Measurements from ENCODE around the gene GPR139.

DNA sequence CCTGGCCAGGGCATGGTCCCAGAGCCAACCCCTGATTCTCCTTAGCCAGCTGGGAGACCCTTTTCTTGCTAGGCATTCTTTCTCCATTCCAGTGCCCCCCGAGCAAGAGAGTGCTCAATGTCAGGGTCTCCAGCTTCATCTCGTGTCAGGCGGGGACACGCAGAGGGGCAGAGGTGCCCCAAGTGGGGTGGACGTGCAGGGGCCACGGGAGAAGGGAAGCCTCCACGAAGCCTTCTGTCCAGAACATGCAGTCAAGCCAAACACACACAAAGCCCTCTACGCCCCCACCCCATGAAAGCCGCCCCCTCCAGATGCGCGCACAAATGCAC is 852 bp downstream of the GPR139 start:
- TF ChIP-seq, protein P1, sequence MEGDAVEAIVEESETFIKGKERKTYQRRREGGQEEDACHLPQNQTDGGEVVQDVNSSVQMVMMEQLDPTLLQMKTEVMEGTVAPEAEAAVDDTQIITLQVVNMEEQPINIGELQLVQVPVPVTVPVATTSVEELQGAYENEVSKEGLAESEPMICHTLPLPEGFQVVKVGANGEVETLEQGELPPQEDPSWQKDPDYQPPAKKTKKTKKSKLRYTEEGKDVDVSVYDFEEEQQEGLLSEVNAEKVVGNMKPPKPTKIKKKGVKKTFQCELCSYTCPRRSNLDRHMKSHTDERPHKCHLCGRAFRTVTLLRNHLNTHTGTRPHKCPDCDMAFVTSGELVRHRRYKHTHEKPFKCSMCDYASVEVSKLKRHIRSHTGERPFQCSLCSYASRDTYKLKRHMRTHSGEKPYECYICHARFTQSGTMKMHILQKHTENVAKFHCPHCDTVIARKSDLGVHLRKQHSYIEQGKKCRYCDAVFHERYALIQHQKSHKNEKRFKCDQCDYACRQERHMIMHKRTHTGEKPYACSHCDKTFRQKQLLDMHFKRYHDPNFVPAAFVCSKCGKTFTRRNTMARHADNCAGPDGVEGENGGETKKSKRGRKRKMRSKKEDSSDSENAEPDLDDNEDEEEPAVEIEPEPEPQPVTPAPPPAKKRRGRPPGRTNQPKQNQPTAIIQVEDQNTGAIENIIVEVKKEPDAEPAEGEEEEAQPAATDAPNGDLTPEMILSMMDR (IDR thresholded peaks at IDR 0.05), result no peak
- TF ChIP-seq EZH2 (IDR thresholded peaks at IDR 0.05) (no peak), EZH2phosphoT487 (IDR thresholded peaks at IDR 0.05) (no peak)

All from neural progenitor cell (in vitro differentiated cells).